Keratinocyte (primary cell): Measurements from ENCODE around the gene PARD3B. TPM values are rescaled to one million over a fixed set of nuclear protein-coding genes. Genes with fewer than 3 reads are reported as not detected.

Experiments used
- DNase-seq: peaks from one replicate; pipeline ENCODE4 v3.0.0-alpha.2; 2011; ENCODE audit warnings: low read depth, missing footprints, low spot score
- FAIRE-seq: peaks from 2 replicates; lab custom pipeline; 2011; peaks lifted over from hg19 to GRCh38; lab: Jason Lieb, UNC
- H2AFZ ChIP-seq: 2 replicates; pipeline ENCODE4 v1.6.0; 2012; ENCODE audit warnings: low read length, control low read depth, inconsistent platforms; ENCODE audit not compliant: control insufficient read depth
- H3K27ac ChIP-seq: 2 replicates; pipeline ENCODE4 v1.5.1; 2011; ENCODE audit warnings: low read length; ENCODE audit not compliant: control insufficient read depth, insufficient read depth
- H3K27me3 ChIP-seq: 3 replicates; pipeline ENCODE4 v1.6.0; 2011; ENCODE audit warnings: low read length; ENCODE audit not compliant: control insufficient read depth, insufficient read depth; ENCODE audit errors: extremely low read depth
- H3K36me3 ChIP-seq, 2 experiments: 2 replicates in 1 of 2; 3 replicates in 1 of 2; pipeline ENCODE4 v1.5.1; 2011; ENCODE audit warnings: low read length in 2 of 2, mild to moderate bottlenecking in 1 of 2; ENCODE audit not compliant: control insufficient read depth in 2 of 2, insufficient read depth in 2 of 2; ENCODE audit errors: extremely low read depth in 1 of 2
- H3K4me1 ChIP-seq: 3 replicates; pipeline ENCODE4 v1.5.1; 2011; ENCODE audit warnings: low read length; ENCODE audit not compliant: control insufficient read depth, insufficient read depth; ENCODE audit errors: extremely low read depth
- H3K4me2 ChIP-seq: 3 replicates; pipeline ENCODE4 v1.6.0; 2011; ENCODE audit warnings: low read depth, low read length; ENCODE audit not compliant: control insufficient read depth, insufficient read depth; ENCODE audit errors: extremely low read depth
- H3K4me3 ChIP-seq, 3 experiments: fragments of 200-600 bp in 1 of 3; sonication (generic) in 1 of 3; 2 replicates in 2 of 3; 3 replicates in 1 of 3; pipeline ENCODE4 v1.5.1; 2011 to 2016; ENCODE audit warnings: low read length in 3 of 3, mild to moderate bottlenecking in 3 of 3, control low read depth in 2 of 3, inconsistent platforms in 1 of 3, low read depth in 1 of 3, mixed read lengths in 1 of 3, mixed run types in 1 of 3, moderate library complexity in 1 of 3; ENCODE audit not compliant: control insufficient read depth in 2 of 3, insufficient read depth in 2 of 3; ENCODE audit errors: extremely low read depth in 1 of 3
- H3K79me2 ChIP-seq: 2 replicates; pipeline ENCODE4 v1.6.0; 2012; ENCODE audit warnings: low read length; ENCODE audit not compliant: control insufficient read depth, insufficient read depth
- H3K9ac ChIP-seq: 3 replicates; pipeline ENCODE4 v1.6.0; 2011; ENCODE audit warnings: low read length; ENCODE audit not compliant: control insufficient read depth, insufficient read depth; ENCODE audit errors: extremely low read depth
- H3K9me1 ChIP-seq: 3 replicates; pipeline ENCODE4 v1.6.0; 2011; ENCODE audit warnings: low read length; ENCODE audit not compliant: control insufficient read depth, insufficient read depth; ENCODE audit errors: extremely low read depth
- H3K9me3 ChIP-seq: 2 replicates; pipeline ENCODE4 v1.5.1; 2012; ENCODE audit warnings: low read depth, low read length; ENCODE audit not compliant: control insufficient read depth
- H4K20me1 ChIP-seq: 3 replicates; pipeline ENCODE4 v1.6.0; 2011; ENCODE audit warnings: low read length; ENCODE audit not compliant: control insufficient read depth, insufficient read depth; ENCODE audit errors: extremely low read depth
- CTCF ChIP-seq, 3 experiments: IDR thresholded peaks in 1 of 3; conservative IDR thresholded peaks in 1 of 3; optimal IDR thresholded peaks in 1 of 3; 2 replicates in 2 of 3; 3 replicates in 1 of 3; pipeline versions ENCODE3 to v1.5.1; 2011; ENCODE audit warnings: low read length in 3 of 3, mild to moderate bottlenecking in 3 of 3, moderate library complexity in 2 of 3, control low read depth in 1 of 3, inconsistent platforms in 1 of 3; ENCODE audit not compliant: insufficient read depth in 2 of 3; ENCODE audit errors: extremely low read depth in 1 of 3
- EZH2 ChIP-seq: IDR thresholded peaks from one replicate; pipeline ENCODE4 v1.6.1; 2012; ENCODE audit warnings: inconsistent platforms, mild to moderate bottlenecking, low read length, moderate library complexity
- dilution Hi-C: fragments of 300-500 bp; cut with MboI; formaldehyde crosslinking; loops from one replicate; pipeline ENCODE4 v1.7.0; 2020; ENCODE audit warnings: low sequenced_read_pairs; ENCODE audit not compliant: extremely low pct_ligation_motif_present
- polyA plus RNA-seq, 5 experiments: library from polyadenylated mRNA; depleted of rRNA in 3 of 5; stranded (reverse) in 3 of 5; stranded (forward) in 1 of 5; unstranded in 1 of 5; fragments of >200 nt; gene quantifications; 1 replicate in 1 of 5; 2 replicates in 3 of 5; 3 replicates in 1 of 5; pipeline versions ENCODE4 v1.2.1 to v1.2.3, GENCODE V29; 2011 to 2012; ENCODE audit warnings: missing spikeins in 2 of 5, low read depth in 1 of 5, low replicate concordance in 1 of 5

PARD3B gene
- polyA plus RNA-seq, 1 donor (not counting 4 experiments of a cell fraction or from before 2014, with no cell fraction given): 1.2 TPM

GRCh38 chr2:205441524-205441923, 896.2 kb downstream of the PARD3B start:
- H2AFZ ChIP-seq: no peak overlapping the region
- no peaks in the 10 kb centered on the region for H3K4me1 ChIP-seq

GRCh38 chr2:205448189-205448588, 902.9 kb downstream of the PARD3B start:
- no peak overlapping the region for H3K9ac ChIP-seq
- TF ChIP-seq EZH2 (no peak), CTCF (optimal IDR thresholded peaks at IDR 0.05 in 1 of 3, IDR thresholded peaks at IDR 0.05 in 1 of 3, conservative IDR thresholded peaks at IDR 0.05 in 1 of 3; ENCODE audit: extremely low read depth in 1 of 3, insufficient read depth in 2 of 3, low read length in 3 of 3) (no peak)
- no peaks in the 10 kb centered on the region for H3K4me1 ChIP-seq
- H3K27me3 ChIP-seq: no peaks in the 10 kb centered on the region
- FAIRE-seq (no peak), DNase-seq (no peak)
- no peaks in the 10 kb centered on the region for H4K20me1 ChIP-seq
- dilution Hi-C loops: no loop called here
- no peaks in the 10 kb centered on the region for H3K9me3 ChIP-seq
- H2AFZ ChIP-seq: no peak overlapping the region
- H3K36me3 ChIP-seq: no peaks in the 10 kb centered on the region
- H3K4me3 ChIP-seq: no peak overlapping the region
- H3K79me2 ChIP-seq: no peaks in the 10 kb centered on the region
- H3K27ac ChIP-seq: no peak overlapping the region
- no peak overlapping the region for H3K4me2 ChIP-seq
- H3K9me1 ChIP-seq: no peaks in the 10 kb centered on the region

More at GRCh38 chr2:205441524-205441923, 896.2 kb downstream of the PARD3B start:
- Histone ChIP-seq H3K79me2 (no peaks in the 10 kb centered on the region), H3K27me3 (no peaks in the 10 kb centered on the region), H3K27ac (no peak overlapping the region), H3K9ac (no peak overlapping the region), H3K9me3 (no peaks in the 10 kb centered on the region), H3K4me3 (no peak overlapping the region), H3K4me2 (no peak overlapping the region), H3K36me3 (no peaks in the 10 kb centered on the region), H4K20me1 (no peaks in the 10 kb centered on the region), H3K9me1 (no peaks in the 10 kb centered on the region)
- FAIRE-seq: no peak
- DNase-seq: no peak
- dilution Hi-C loops: no loop called here
- TF ChIP-seq CTCF (optimal IDR thresholded peaks at IDR 0.05 in 1 of 3, IDR thresholded peaks at IDR 0.05 in 1 of 3, conservative IDR thresholded peaks at IDR 0.05 in 1 of 3; ENCODE audit: extremely low read depth in 1 of 3, insufficient read depth in 2 of 3, low read length in 3 of 3) (no peak), EZH2 (no peak)
